Loucy (cell line): Measurements from ENCODE around the gene CAMKMT.

Experiments
- H2AFZ ChIP-seq: fragments of 200-600 bp; sonication (generic); 2 replicates; pipeline ENCODE4 v1.6.0; 2016; ENCODE audit warnings: antibody characterized with exemption, mild to moderate bottlenecking, low read length, moderate library complexity
- H3F3A ChIP-seq: fragments of 200-600 bp; 2 replicates; pipeline ENCODE4 v1.6.0; 2016; ENCODE audit warnings: antibody characterized with exemption, low read depth, mild to moderate bottlenecking
- H3K27me3 ChIP-seq: fragments of 200-600 bp; sonication (generic); 2 replicates; pipeline ENCODE4 v1.6.1; 2014; ENCODE audit warnings: low read length, mild to moderate bottlenecking; ENCODE audit not compliant: insufficient read depth, poor library complexity, severe bottlenecking
- H3K36me3 ChIP-seq: fragments of 200-600 bp; sonication (generic); 2 replicates; pipeline ENCODE4 v1.6.1; 2016; ENCODE audit warnings: low read length; ENCODE audit not compliant: insufficient read depth
- H3K4me1 ChIP-seq: fragments of 200-600 bp; sonication (generic); 2 replicates; pipeline ENCODE4 v1.5.1; 2014; ENCODE audit warnings: low read length, mild to moderate bottlenecking; ENCODE audit not compliant: insufficient read depth, poor library complexity, severe bottlenecking
- H3K4me2 ChIP-seq: fragments of 200-600 bp; sonication (generic); 2 replicates; pipeline ENCODE4 v1.6.0; 2014; ENCODE audit warnings: antibody characterized with exemption, low read length, low read depth, mild to moderate bottlenecking; ENCODE audit not compliant: poor library complexity, severe bottlenecking
- H3K4me3 ChIP-seq: fragments of 200-600 bp; sonication (generic); 2 replicates; pipeline ENCODE4 v1.5.1; 2014; ENCODE audit warnings: low read length, mild to moderate bottlenecking, mixed read lengths; ENCODE audit not compliant: poor library complexity, severe bottlenecking
- H3K79me2 ChIP-seq: fragments of 200-600 bp; sonication (generic); 2 replicates; pipeline ENCODE4 v1.6.1; 2014; ENCODE audit warnings: low read length; ENCODE audit not compliant: insufficient read depth
- H3K9ac ChIP-seq: fragments of 200-600 bp; sonication (generic); 2 replicates; pipeline ENCODE4 v1.6.0; 2014; ENCODE audit warnings: mild to moderate bottlenecking, low read depth, low read length, moderate library complexity; ENCODE audit not compliant: poor library complexity, severe bottlenecking
- H3K9me2 ChIP-seq: fragments of 200-600 bp; sonication (generic); replicated peaks from 2 replicates; pipeline ENCODE4 v1.6.1; 2016; ENCODE audit warnings: low read depth, low read length, mixed read lengths
- H3K9me3 ChIP-seq: fragments of 200-600 bp; sonication (generic); 2 replicates; pipeline ENCODE4 v1.6.1; 2014; ENCODE audit warnings: mild to moderate bottlenecking, antibody characterized with exemption, low read length, low read depth; ENCODE audit not compliant: insufficient read depth
- H4K20me1 ChIP-seq: fragments of 200-600 bp; sonication (generic); 2 replicates; pipeline ENCODE4 v1.6.0; 2014; ENCODE audit warnings: antibody characterized with exemption, low read length, mild to moderate bottlenecking; ENCODE audit not compliant: insufficient read depth, poor library complexity, severe bottlenecking
- EZH2phosphoT487 ChIP-seq: fragments of 200-600 bp; IDR thresholded peaks from 2 replicates; pipeline ENCODE4 v1.6.1; 2018; ENCODE audit warnings: antibody characterized with exemption, mild to moderate bottlenecking, moderate library complexity, borderline replicate concordance
- TF ChIP-seq, protein P1 (sequence below): fragments of 200-600 bp; sonication (generic); conservative IDR thresholded peaks from 2 replicates; pipeline ENCODE4 v1.5.1; 2014; ENCODE audit warnings: mild to moderate bottlenecking, antibody characterized with exemption, low read length

Gene CAMKMT

DNA sequence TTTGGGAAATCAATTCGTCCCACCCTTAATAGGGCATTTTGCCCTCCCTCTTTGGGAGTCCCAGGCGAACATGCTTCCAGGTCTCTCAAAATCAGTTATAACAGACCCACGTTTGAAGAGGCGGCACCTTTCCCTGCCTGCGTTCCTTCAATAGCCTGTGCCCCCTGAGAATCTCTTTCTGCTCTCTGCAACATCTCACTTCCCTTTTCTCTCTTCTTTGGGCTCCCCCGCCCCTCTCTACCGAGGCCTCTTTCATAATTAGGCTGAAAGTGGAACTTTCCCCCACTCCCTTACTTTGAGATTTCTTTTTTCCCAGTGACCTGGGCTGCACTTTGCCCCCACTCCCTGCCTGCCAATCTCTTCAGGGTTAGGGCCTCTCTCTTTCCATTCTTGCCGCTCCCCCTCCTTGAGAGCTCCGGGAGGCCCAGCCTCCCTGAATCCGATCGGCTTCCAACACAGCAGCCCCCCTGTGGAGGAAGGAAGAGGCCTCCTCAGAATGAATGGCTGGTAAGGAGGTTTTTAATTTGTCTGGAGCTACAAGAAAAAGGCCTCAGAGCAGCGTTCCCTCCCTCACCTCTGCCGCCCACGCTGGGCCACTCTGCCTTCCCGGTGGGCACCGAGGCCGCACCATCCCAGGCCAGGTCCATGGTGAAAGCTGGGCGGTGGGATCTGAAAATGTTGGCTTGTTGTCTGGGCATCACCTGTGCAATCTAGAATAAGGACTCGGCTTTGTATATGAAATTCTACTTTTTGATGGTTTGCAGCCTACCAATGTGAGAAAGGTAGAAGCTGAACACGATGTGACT is 417.1 kb downstream of the CAMKMT start:
- no peak overlapping the region for H3K9ac ChIP-seq
- H3K36me3 ChIP-seq = no peaks in the 10 kb centered on the region
- no peak overlapping the region for H3K4me2 ChIP-seq
- no peaks in the 10 kb centered on the region for H3K9me3 ChIP-seq
- no peaks in the 10 kb centered on the region for H3K4me1 ChIP-seq
- no peak overlapping the region for H3K4me3 ChIP-seq
- no peaks in the 10 kb centered on the region for H4K20me1 ChIP-seq
- no peaks in the 10 kb centered on the region for H3F3A ChIP-seq
- H3K79me2 ChIP-seq = no peaks in the 10 kb centered on the region
- H3K27me3 ChIP-seq = no peaks in the 10 kb centered on the region
- TF ChIP-seq, protein P1, sequence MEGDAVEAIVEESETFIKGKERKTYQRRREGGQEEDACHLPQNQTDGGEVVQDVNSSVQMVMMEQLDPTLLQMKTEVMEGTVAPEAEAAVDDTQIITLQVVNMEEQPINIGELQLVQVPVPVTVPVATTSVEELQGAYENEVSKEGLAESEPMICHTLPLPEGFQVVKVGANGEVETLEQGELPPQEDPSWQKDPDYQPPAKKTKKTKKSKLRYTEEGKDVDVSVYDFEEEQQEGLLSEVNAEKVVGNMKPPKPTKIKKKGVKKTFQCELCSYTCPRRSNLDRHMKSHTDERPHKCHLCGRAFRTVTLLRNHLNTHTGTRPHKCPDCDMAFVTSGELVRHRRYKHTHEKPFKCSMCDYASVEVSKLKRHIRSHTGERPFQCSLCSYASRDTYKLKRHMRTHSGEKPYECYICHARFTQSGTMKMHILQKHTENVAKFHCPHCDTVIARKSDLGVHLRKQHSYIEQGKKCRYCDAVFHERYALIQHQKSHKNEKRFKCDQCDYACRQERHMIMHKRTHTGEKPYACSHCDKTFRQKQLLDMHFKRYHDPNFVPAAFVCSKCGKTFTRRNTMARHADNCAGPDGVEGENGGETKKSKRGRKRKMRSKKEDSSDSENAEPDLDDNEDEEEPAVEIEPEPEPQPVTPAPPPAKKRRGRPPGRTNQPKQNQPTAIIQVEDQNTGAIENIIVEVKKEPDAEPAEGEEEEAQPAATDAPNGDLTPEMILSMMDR = no peak
- no peak for TF ChIP-seq EZH2phosphoT487
- H3K9me2 ChIP-seq = no peaks in the 10 kb centered on the region
- H2AFZ ChIP-seq = no peak overlapping the region

DNA sequence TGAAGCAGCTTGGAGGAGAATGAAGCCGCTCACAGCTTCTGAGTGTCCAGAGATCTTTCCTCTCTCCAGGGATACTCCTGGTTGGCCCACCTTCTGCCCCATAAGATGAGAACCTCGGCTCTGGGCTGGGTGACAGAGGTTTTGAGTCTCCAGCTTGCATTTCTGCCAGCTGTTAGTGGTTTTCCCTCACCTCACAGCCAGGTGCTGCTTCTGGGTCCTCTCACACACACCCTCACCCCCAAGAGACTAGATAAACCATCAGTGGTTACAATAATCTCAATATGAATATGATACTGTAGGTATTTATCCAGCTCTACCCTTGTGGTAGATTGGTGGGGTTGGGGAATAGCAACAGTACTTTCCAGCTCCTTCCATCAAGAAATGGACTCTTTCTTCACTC is 418.0 kb downstream of the CAMKMT start:
- Histone ChIP-seq H3K4me2 (no peak overlapping the region), H4K20me1 (no peaks in the 10 kb centered on the region), H3K79me2 (no peaks in the 10 kb centered on the region), H3K4me3 (no peak overlapping the region), H2AFZ (no peak overlapping the region), H3K27me3 (no peaks in the 10 kb centered on the region), H3K36me3 (no peaks in the 10 kb centered on the region), H3K9ac (no peak overlapping the region), H3K9me3 (no peaks in the 10 kb centered on the region), H3K9me2 (no peaks in the 10 kb centered on the region), H3F3A (no peaks in the 10 kb centered on the region), H3K4me1 (no peaks in the 10 kb centered on the region)
- no peak for TF ChIP-seq EZH2phosphoT487
- TF ChIP-seq, protein P1 = no peak

DNA sequence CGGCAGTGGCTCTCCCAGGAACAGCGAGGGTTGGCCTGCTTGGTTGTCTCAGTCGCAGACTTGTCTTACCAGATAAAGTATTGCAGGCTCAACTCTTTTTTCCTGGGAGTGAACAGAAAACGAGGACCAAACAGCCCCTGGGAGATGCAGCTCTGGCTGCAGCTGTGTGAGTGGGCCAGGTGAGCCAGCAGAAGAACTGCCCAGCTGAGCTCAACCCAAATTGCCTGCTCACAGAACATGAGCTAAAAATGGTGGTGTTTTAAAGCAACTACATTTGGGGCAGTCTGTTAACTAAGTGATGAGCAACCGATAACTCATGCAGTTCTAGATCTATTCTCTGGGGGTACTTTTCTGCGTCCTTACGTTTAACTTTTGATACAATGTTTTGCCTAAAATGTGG is 418.7 kb downstream of the CAMKMT start:
- Histone ChIP-seq H3K27me3 (no peaks in the 10 kb centered on the region), H3K9me3 (no peaks in the 10 kb centered on the region), H3F3A (no peaks in the 10 kb centered on the region), H3K79me2 (no peaks in the 10 kb centered on the region), H3K9ac (no peak overlapping the region), H3K9me2 (no peaks in the 10 kb centered on the region), H3K4me1 (no peaks in the 10 kb centered on the region), H2AFZ (no peak overlapping the region), H3K36me3 (no peaks in the 10 kb centered on the region), H3K4me2 (no peak overlapping the region), H3K4me3 (no peak overlapping the region), H4K20me1 (no peaks in the 10 kb centered on the region)
- TF ChIP-seq, protein P1 = no peak
- no peak for TF ChIP-seq EZH2phosphoT487
